Naive thymus-derived CD4-positive, alpha-beta T cell (primary cell): ENCODE data around the gene CCDC33. TPM values are rescaled to one million over a fixed set of nuclear protein-coding genes. Genes with fewer than 3 reads are reported as not detected.

Experiments used
- ATAC-seq: fragments of 150-1000 bp; cut with Tn5 transposase; 2 replicates; pipeline ENCODE4 v1.10.0; 2021; ENCODE audit warnings: mild to moderate bottlenecking, moderate library complexity
- CTCF ChIA-PET: fragments of 350-600 bp; sonication (Branson Sonifier 250); formaldehyde crosslinking; loops from one replicate; lab custom pipeline; 2021; ENCODE audit warnings: antibody characterized with exemption; lab: Charles Lee
- POLR2A ChIA-PET: fragments of 350-600 bp; sonication (Branson Sonifier 250); formaldehyde crosslinking; loops from one replicate; lab custom pipeline; 2021; ENCODE audit warnings: antibody characterized with exemption, inconsistent platforms; lab: Charles Lee
- DNase-seq, 9 donors: peaks; one replicate each; pipeline versions ENCODE4 v3.0.0 to v3.0.0-alpha.2; 2020 to 2022; ENCODE audit warnings: mixed read lengths in 1 of 9
- H3K27ac ChIP-seq: one replicate; pipeline ENCODE4 v1.7.0; 2013; ENCODE audit warnings: mild to moderate bottlenecking, low read depth, low read length, moderate library complexity
- H3K27me3 ChIP-seq, 2 donors: one replicate each; pipeline ENCODE4 v1.7.0; 2013; ENCODE audit warnings: low read length in 2 of 2, mild to moderate bottlenecking in 2 of 2, moderate library complexity in 2 of 2; ENCODE audit not compliant: control insufficient read depth in 2 of 2, insufficient read depth in 2 of 2
- H3K36me3 ChIP-seq, 3 experiments: 1 replicate in 2 of 3; 2 replicates in 1 of 3; pipeline ENCODE4 v1.7.0; 2013; ENCODE audit warnings: low read length in 3 of 3, mild to moderate bottlenecking in 3 of 3, moderate library complexity in 1 of 3; ENCODE audit not compliant: insufficient read depth in 3 of 3, control insufficient read depth in 2 of 3
- H3K4me1 ChIP-seq, 2 donors: one replicate each; pipeline ENCODE4 v1.7.0; 2013; ENCODE audit warnings: low read length in 2 of 2, mild to moderate bottlenecking in 2 of 2, moderate library complexity in 1 of 2; ENCODE audit not compliant: control insufficient read depth in 2 of 2, insufficient read depth in 2 of 2
- H3K4me3 ChIP-seq: 2 replicates; pipeline ENCODE4 v1.7.0; 2013; ENCODE audit warnings: mild to moderate bottlenecking, low read length
- H3K9me3 ChIP-seq, 3 experiments: 1 replicate in 2 of 3; 2 replicates in 1 of 3; pipeline ENCODE4 v1.7.0; 2013; ENCODE audit warnings: low read length in 3 of 3; ENCODE audit not compliant: control insufficient read depth in 2 of 3
- H3K27ac Mint-ChIP-seq, 9 donors: one replicate each; pipeline ENCODE4 v1.8.0; 2020 to 2022; ENCODE audit warnings: mixed read lengths in 9 of 9, mild to moderate bottlenecking in 8 of 9, moderate library complexity in 5 of 9, inconsistent platforms in 2 of 9
- H3K27me3 Mint-ChIP-seq, 5 donors: one replicate each; pipeline ENCODE4 v1.8.0; 2021 to 2022; ENCODE audit warnings: mixed read lengths in 5 of 5, mild to moderate bottlenecking in 1 of 5
- H3K36me3 Mint-ChIP-seq, 5 donors: one replicate each; pipeline ENCODE4 v1.8.0; 2020 to 2022; ENCODE audit warnings: mixed read lengths in 5 of 5, mild to moderate bottlenecking in 3 of 5, inconsistent platforms in 1 of 5
- H3K4me1 Mint-ChIP-seq, 7 donors: one replicate each; pipeline ENCODE4 v1.8.0; 2020 to 2022; ENCODE audit warnings: mixed read lengths in 7 of 7, mild to moderate bottlenecking in 3 of 7, inconsistent platforms in 1 of 7
- H3K4me3 Mint-ChIP-seq, 10 donors: one replicate each; pipeline ENCODE4 v1.8.0; 2020 to 2022; ENCODE audit warnings: mild to moderate bottlenecking in 10 of 10, mixed read lengths in 10 of 10, moderate library complexity in 6 of 10, inconsistent platforms in 2 of 10
- H3K9me3 Mint-ChIP-seq, 11 donors: one replicate each; pipeline ENCODE4 v1.8.0; 2020 to 2022; ENCODE audit warnings: mixed read lengths in 11 of 11, mild to moderate bottlenecking in 4 of 11, inconsistent platforms in 1 of 11, moderate library complexity in 1 of 11
- intact Hi-C, 2 donors: fragments of 100-400 bp; cut with micrococcal nuclease; formaldehyde crosslinking; loops; one replicate each; pipeline ENCODE4 v1.15.1; 2023
- polyA plus RNA-seq, 2 donors: library from polyadenylated mRNA; unstranded; fragments of 300-500 nt; fragmentation: Illumina TruSeq; gene quantifications; one replicate each; pipeline ENCODE4 v1.2.3, GENCODE V29; 2021
- total RNA-seq, 6 experiments: library from RNA in 5 of 6; stranded (reverse) in 5 of 6; gene quantifications; 1 replicate in 5 of 6; 2 replicates in 1 of 6; pipeline ENCODE4 v1.2.3 and lab custom pipeline; 2021 to 2026

The CCDC33 gene
- total and polyA plus RNA-seq, 7 experiments from 2014 or later: not detected

GRCh38 chr15:74289671-74290070, 53.5 kb downstream of the CCDC33 start:
- intact Hi-C loops: loop anchor here in 1 of 2 donors (2.0 kb wide), 1 partner anchor 25 kb away; no protein-coding TSS in a partner anchor
- Histone ChIP-seq H3K9me3 (no peaks in the 10 kb centered on the region), H3K4me3 (no peak overlapping the region), H3K27me3 (peaks cover 0 to 5% of the 10 kb centered on the region in 2 donors), H3K4me1 (no peaks in the 10 kb centered on the region), H3K36me3 (no peaks in the 10 kb centered on the region), H3K27ac (no peak overlapping the region)
- CTCF ChIA-PET: no interaction called here
- no peak overlapping the region for H3K27ac Mint-ChIP-seq
- ATAC-seq (no peak), DNase-seq (no peak)
- peaks cover 0 to 7% (median 0%) of the 10 kb centered on the region in 7 donors for H3K4me1 Mint-ChIP-seq
- H3K4me3 Mint-ChIP-seq: no peak overlapping the region
- POLR2A ChIA-PET: no interaction called here
- peaks cover 0 to 4% (median 0%) of the 10 kb centered on the region in 5 donors for H3K36me3 Mint-ChIP-seq
- H3K27me3 Mint-ChIP-seq: peaks cover 3 to 56% (median 38%) of the 10 kb centered on the region in 5 donors
- peaks cover 0 to 7% (median 0%) of the 10 kb centered on the region in 11 donors for H3K9me3 Mint-ChIP-seq

GRCh38 chr15:74290645-74291044, 54.5 kb downstream of the CCDC33 start:
- Histone ChIP-seq H3K27ac (no peak overlapping the region), H3K27me3 (peaks cover 0 to 5% of the 10 kb centered on the region in 2 donors), H3K36me3 (no peaks in the 10 kb centered on the region), H3K4me3 (no peak overlapping the region), H3K4me1 (no peaks in the 10 kb centered on the region), H3K9me3 (no peaks in the 10 kb centered on the region)
- no peak for ATAC-seq
- DNase-seq: no peak
- Mint-ChIP-seq H3K9me3 (peaks cover 0 to 7% (median 0%) of the 10 kb centered on the region in 11 donors), H3K4me1 (peaks cover 0 to 7% (median 0%) of the 10 kb centered on the region in 7 donors), H3K27ac (no peak overlapping the region), H3K4me3 (no peak overlapping the region), H3K36me3 (peaks cover 0 to 4% (median 0%) of the 10 kb centered on the region in 5 donors), H3K27me3 (peaks cover 0 to 55% (median 44%) of the 10 kb centered on the region in 5 donors)
- CTCF ChIA-PET: no interaction called here
- intact Hi-C loops: loop anchor here in 1 of 2 donors (2.0 kb wide), 1 partner anchor 26 kb away; no protein-coding TSS in a partner anchor
- POLR2A ChIA-PET: no interaction called here

GRCh38 chr15:74291101-74292071, 55.3 kb downstream of the CCDC33 start:
- peak; percentile 67 for ATAC-seq
- no peaks in the 10 kb centered on the region for H3K9me3 ChIP-seq
- H3K27ac ChIP-seq: no peak overlapping the region
- POLR2A ChIA-PET: no interaction called here
- no peak overlapping the region for H3K4me3 ChIP-seq
- intact Hi-C loops: loop anchor here in 1 of 2 donors (2.0 kb wide), 1 partner anchor 27 kb away; no protein-coding TSS in a partner anchor
- Mint-ChIP-seq H3K9me3 (peaks cover 0 to 7% (median 0%) of the 10 kb centered on the region in 11 donors), H3K27me3 (peaks cover 0 to 55% (median 44%) of the 10 kb centered on the region in 5 donors), H3K36me3 (peaks cover 0 to 4% (median 0%) of the 10 kb centered on the region in 5 donors), H3K27ac (no peak overlapping the region), H3K4me3 (no peak overlapping the region), H3K4me1 (peaks cover 0 to 7% (median 0%) of the 10 kb centered on the region in 7 donors)
- H3K36me3 ChIP-seq: no peaks in the 10 kb centered on the region
- peak; percentile 19 to 79 (median 52) for DNase-seq
- CTCF ChIA-PET: interaction anchor here (1.2 kb wide), 1 partner anchor 9 kb away, joined by 3 read pairs; no protein-coding TSS in a partner anchor
- peaks cover 0 to 5% of the 10 kb centered on the region in 2 donors for H3K27me3 ChIP-seq
- no peaks in the 10 kb centered on the region for H3K4me1 ChIP-seq

- intact Hi-C loops: no loop called here
- H3K9me3 ChIP-seq: no peaks in the 10 kb centered on the region
- POLR2A ChIA-PET: no interaction called here
- no peak overlapping the region for H3K4me3 Mint-ChIP-seq
- peaks cover 2 to 47% (median 42%) of the 10 kb centered on the region in 5 donors for H3K27me3 Mint-ChIP-seq
- H3K36me3 ChIP-seq: no peaks in the 10 kb centered on the region
- peaks cover 0 to 6% (median 0%) of the 10 kb centered on the region in 7 donors for H3K4me1 Mint-ChIP-seq
- DNase-seq (no peak), ATAC-seq (no peak)
- CTCF ChIA-PET: no interaction called here
- peaks cover 0 to 4% (median 0%) of the 10 kb centered on the region in 5 donors for H3K36me3 Mint-ChIP-seq
- no peak overlapping the region for H3K4me3 ChIP-seq
- H3K27ac Mint-ChIP-seq: no peak overlapping the region
- peaks cover 0 to 7% (median 0%) of the 10 kb centered on the region in 11 donors for H3K9me3 Mint-ChIP-seq
- H3K27me3 ChIP-seq: peaks cover 0 to 5% of the 10 kb centered on the region in 2 donors
- H3K4me1 ChIP-seq: no peaks in the 10 kb centered on the region
- H3K27ac ChIP-seq: no peak overlapping the region
Observed at GRCh38 chr15:74293021-74293810, 57.1 kb downstream of the CCDC33 start.

- ATAC-seq (no peak), DNase-seq (no peak)
- peaks cover 0 to 5% of the 10 kb centered on the region in 2 donors for H3K27me3 ChIP-seq
- H3K4me1 Mint-ChIP-seq: peaks cover 0 to 6% (median 0%) of the 10 kb centered on the region in 7 donors
- H3K27me3 Mint-ChIP-seq: peaks cover 2 to 45% (median 40%) of the 10 kb centered on the region in 5 donors
- H3K4me3 Mint-ChIP-seq: no peak overlapping the region
- H3K27ac Mint-ChIP-seq: no peak overlapping the region
- no peak overlapping the region for H3K27ac ChIP-seq
- ChIA-PET CTCF (interaction anchor here (0.7 kb wide), 1 partner anchor 1630 kb away, joined by 3 read pairs; no protein-coding TSS in a partner anchor), POLR2A (no interaction called here)
- no peaks in the 10 kb centered on the region for H3K4me1 ChIP-seq
- intact Hi-C loops: no loop called here
- no peaks in the 10 kb centered on the region for H3K9me3 ChIP-seq
- no peak overlapping the region for H3K4me3 ChIP-seq
- peaks cover 0 to 4% (median 0%) of the 10 kb centered on the region in 5 donors for H3K36me3 Mint-ChIP-seq
- no peaks in the 10 kb centered on the region for H3K36me3 ChIP-seq
- peaks cover 0 to 7% (median 0%) of the 10 kb centered on the region in 11 donors for H3K9me3 Mint-ChIP-seq
Observed at GRCh38 chr15:74294010-74294409, 57.9 kb downstream of the CCDC33 start.

- Histone ChIP-seq H3K27me3 (peaks cover 0 to 5% of the 10 kb centered on the region in 2 donors), H3K4me3 (no peak overlapping the region), H3K4me1 (no peaks in the 10 kb centered on the region), H3K27ac (no peak overlapping the region), H3K9me3 (no peaks in the 10 kb centered on the region), H3K36me3 (no peaks in the 10 kb centered on the region)
- ChIA-PET POLR2A (no interaction called here), CTCF (interaction anchor here (0.6 kb wide), 1 partner anchor 336 kb away, joined by 3 read pairs; no protein-coding TSS in a partner anchor)
- H3K4me3 Mint-ChIP-seq: no peak overlapping the region
- H3K27ac Mint-ChIP-seq: no peak overlapping the region
- ATAC-seq (no peak), DNase-seq (no peak)
- H3K9me3 Mint-ChIP-seq: peaks cover 0 to 7% (median 0%) of the 10 kb centered on the region in 11 donors
- H3K36me3 Mint-ChIP-seq: peaks cover 0 to 4% (median 0%) of the 10 kb centered on the region in 5 donors
- intact Hi-C loops: no loop called here
- peaks cover 13 to 45% (median 41%) of the 10 kb centered on the region in 5 donors for H3K27me3 Mint-ChIP-seq
- peaks cover 0 to 6% (median 0%) of the 10 kb centered on the region in 7 donors for H3K4me1 Mint-ChIP-seq
Observed at GRCh38 chr15:74295800-74296199, 59.7 kb downstream of the CCDC33 start.
